Activated naive CD4-positive, alpha-beta T cell treated with anti-CD3 and anti-CD28 coated beads, Interleukin-2, amount 50 U/mL, for 24 hours (primary cell): ENCODE data around the gene GJA10.
"Not testable (repeated sequence)": the region's sequence is repeated elsewhere in the genome, so short reads cannot be mapped to it uniquely, and the experiment has no call there.

Experiments used
- H3K27ac Mint-ChIP-seq: one replicate; pipeline ENCODE4 v1.8.0; 2021; ENCODE audit warnings: mild to moderate bottlenecking, mixed read lengths
- H3K27me3 Mint-ChIP-seq: one replicate; pipeline ENCODE4 v1.8.0; 2021; ENCODE audit warnings: mixed read lengths
- H3K36me3 Mint-ChIP-seq: one replicate; pipeline ENCODE4 v1.8.0; 2021; ENCODE audit warnings: mixed read lengths
- H3K4me1 Mint-ChIP-seq: one replicate; pipeline ENCODE4 v1.8.0; 2021; ENCODE audit warnings: mixed read lengths
- H3K4me3 Mint-ChIP-seq: one replicate; pipeline ENCODE4 v1.8.0; 2021; ENCODE audit warnings: mild to moderate bottlenecking, mixed read lengths
- H3K9me3 Mint-ChIP-seq: one replicate; pipeline ENCODE4 v1.8.0; 2021; ENCODE audit warnings: mixed read lengths

The GJA10 gene

GRCh38 chr6:89895276-89895874 lies 1.1 kb downstream of the GJA10 start:
- Mint-ChIP-seq H3K4me1 (no peaks in the 10 kb centered on the region), H3K9me3 (no peaks in the 10 kb centered on the region), H3K4me3 (no peak overlapping the region), H3K36me3 (no peaks in the 10 kb centered on the region), H3K27ac (no peak overlapping the region), H3K27me3 (peaks cover 15% of the 10 kb centered on the region)

GRCh38 chr6:89910001-89910901 lies 16.0 kb downstream of the GJA10 start:
- not testable (repeated sequence) for H3K4me3 Mint-ChIP-seq, H3K36me3 Mint-ChIP-seq

GRCh38 chr6:89910902-89911240 lies 16.6 kb downstream of the GJA10 start:
- peaks cover 4% of the 10 kb centered on the region for H3K4me1 Mint-ChIP-seq
- no peak overlapping the region for H3K27ac Mint-ChIP-seq
- H3K27me3 Mint-ChIP-seq: peaks cover 2% of the 10 kb centered on the region
- peaks cover 4% of the 10 kb centered on the region for H3K36me3 Mint-ChIP-seq
- no peaks in the 10 kb centered on the region for H3K9me3 Mint-ChIP-seq
- H3K4me3 Mint-ChIP-seq: no peak overlapping the region

More at GRCh38 chr6:89910001-89910901, 16.0 kb downstream of the GJA10 start:
- H3K9me3 Mint-ChIP-seq, H3K27ac Mint-ChIP-seq, H3K4me1 Mint-ChIP-seq, H3K27me3 Mint-ChIP-seq: not testable (repeated sequence)

GRCh38 chr6:89916136-89916920 lies 22.1 kb downstream of the GJA10 start:
- H3K9me3 Mint-ChIP-seq: peaks cover 8% of the 10 kb centered on the region
- peaks cover 2% of the 10 kb centered on the region for H3K36me3 Mint-ChIP-seq
- peaks cover 4% of the 10 kb centered on the region for H3K4me1 Mint-ChIP-seq
- no peak overlapping the region for H3K4me3 Mint-ChIP-seq
- H3K27me3 Mint-ChIP-seq: no peaks in the 10 kb centered on the region
- no peak overlapping the region for H3K27ac Mint-ChIP-seq

GRCh38 chr6:89917216-89917615 lies 22.9 kb downstream of the GJA10 start:
- Mint-ChIP-seq H3K9me3 (peaks cover 8% of the 10 kb centered on the region), H3K27me3 (no peaks in the 10 kb centered on the region), H3K4me1 (peaks cover 4% of the 10 kb centered on the region), H3K4me3 (no peak overlapping the region), H3K27ac (no peak overlapping the region), H3K36me3 (peaks cover 2% of the 10 kb centered on the region)

- Mint-ChIP-seq H3K9me3 (peaks cover 8% of the 10 kb centered on the region), H3K4me3 (no peak overlapping the region), H3K4me1 (peaks cover 4% of the 10 kb centered on the region), H3K36me3 (peaks cover 2% of the 10 kb centered on the region), H3K27me3 (no peaks in the 10 kb centered on the region), H3K27ac (no peak overlapping the region)
Observed at GRCh38 chr6:89917801-89918366, 23.6 kb downstream of the GJA10 start.

GRCh38 chr6:89921197-89921596 lies 26.9 kb downstream of the GJA10 start:
- Mint-ChIP-seq H3K4me1 (peaks cover 14% of the 10 kb centered on the region), H3K9me3 (peaks cover 11% of the 10 kb centered on the region), H3K36me3 (peaks cover 2% of the 10 kb centered on the region), H3K27me3 (no peaks in the 10 kb centered on the region), H3K4me3 (no peak overlapping the region), H3K27ac (no peak overlapping the region)

GRCh38 chr6:89921691-89922090 lies 27.4 kb downstream of the GJA10 start:
- H3K4me1 Mint-ChIP-seq: peaks cover 19% of the 10 kb centered on the region
- H3K4me3 Mint-ChIP-seq: no peak overlapping the region
- H3K36me3 Mint-ChIP-seq: peaks cover under 1% of the 10 kb centered on the region
- H3K9me3 Mint-ChIP-seq: peaks cover 6% of the 10 kb centered on the region
- no peak overlapping the region for H3K27ac Mint-ChIP-seq
- no peaks in the 10 kb centered on the region for H3K27me3 Mint-ChIP-seq

- Mint-ChIP-seq H3K36me3 (peaks cover 12% of the 10 kb centered on the region), H3K4me3 (no peak overlapping the region), H3K27me3 (no peaks in the 10 kb centered on the region), H3K4me1 (peaks cover 44% of the 10 kb centered on the region), H3K9me3 (peaks cover 5% of the 10 kb centered on the region), H3K27ac (peak overlapping the region; percentile 43)
Observed at GRCh38 chr6:89924231-89924630, 30.0 kb downstream of the GJA10 start.

- Mint-ChIP-seq H3K27me3 (no peaks in the 10 kb centered on the region), H3K9me3 (peaks cover 5% of the 10 kb centered on the region), H3K36me3 (peaks cover 16% of the 10 kb centered on the region), H3K27ac (peak overlapping the region; percentile 89), H3K4me1 (peaks cover 60% of the 10 kb centered on the region), H3K4me3 (no peak overlapping the region)
Observed at GRCh38 chr6:89925826-89926225, 31.6 kb downstream of the GJA10 start.

- Mint-ChIP-seq H3K36me3 (peaks cover 21% of the 10 kb centered on the region), H3K27ac (peak overlapping the region; percentile 92), H3K27me3 (no peaks in the 10 kb centered on the region), H3K4me1 (peaks cover 66% of the 10 kb centered on the region), H3K9me3 (peaks cover 5% of the 10 kb centered on the region), H3K4me3 (no peak overlapping the region)
Observed at GRCh38 chr6:89927264-89927663, 33.0 kb downstream of the GJA10 start.

- H3K27ac Mint-ChIP-seq: peak overlapping the region; percentile 99
- no peak overlapping the region for H3K4me3 Mint-ChIP-seq
- peaks cover 66% of the 10 kb centered on the region for H3K4me1 Mint-ChIP-seq
Observed at GRCh38 chr6:89927791-89928550, 33.7 kb downstream of the GJA10 start.

GRCh38 chr6:89928604-89929003 lies 34.3 kb downstream of the GJA10 start:
- H3K27me3 Mint-ChIP-seq: no peaks in the 10 kb centered on the region
- peaks cover 72% of the 10 kb centered on the region for H3K4me1 Mint-ChIP-seq
- H3K9me3 Mint-ChIP-seq: peaks cover 5% of the 10 kb centered on the region
- peak overlapping the region; percentile 99 for H3K27ac Mint-ChIP-seq
- H3K4me3 Mint-ChIP-seq: no peak overlapping the region
- H3K36me3 Mint-ChIP-seq: peaks cover 28% of the 10 kb centered on the region

More at GRCh38 chr6:89927791-89928550, 33.7 kb downstream of the GJA10 start:
- Mint-ChIP-seq H3K9me3 (peaks cover 5% of the 10 kb centered on the region), H3K27me3 (no peaks in the 10 kb centered on the region), H3K36me3 (peaks cover 22% of the 10 kb centered on the region)

GRCh38 chr6:89930789-89931188 lies 36.5 kb downstream of the GJA10 start:
- Mint-ChIP-seq H3K9me3 (no peaks in the 10 kb centered on the region), H3K4me3 (no peak overlapping the region), H3K27ac (peak overlapping the region; percentile 85), H3K27me3 (no peaks in the 10 kb centered on the region), H3K36me3 (peaks cover 32% of the 10 kb centered on the region), H3K4me1 (peaks cover 70% of the 10 kb centered on the region)
